PC-3 (cell line): ENCODE measurements around the gene CHRND. TPM values are rescaled to one million over a fixed set of nuclear protein-coding genes. Genes with fewer than 3 reads are reported as not detected.

Experiments used
- ATAC-seq: fragments of 200-7000 bp; cut with Tn5 transposase; 2 replicates; pipeline ENCODE4 v1.9.1; 2020; ENCODE audit warnings: mild to moderate bottlenecking, moderate library complexity
- BruUV-seq: library from RNA; stranded (reverse); fragments of 400-500 nt; replicated peaks from 2 replicates; lab custom pipeline; 2021; lab: Mats Ljungman, UMichigan
- CTCF ChIA-PET: fragments of 300-600 bp; sonication (Branson Sonifier 250); formaldehyde crosslinking; loops from one replicate; lab custom pipeline; 2022; ENCODE audit warnings: antibody characterized with exemption; lab: Charles Lee
- POLR2A ChIA-PET: fragments of 300-600 bp; sonication (Branson Sonifier 250); formaldehyde crosslinking; loops from one replicate; lab custom pipeline; 2022; ENCODE audit warnings: antibody characterized with exemption; ENCODE audit not compliant: unreplicated experiment; lab: Charles Lee
- DNase-seq: peaks from one replicate; pipeline ENCODE4 v3.0.0-alpha.2; 2015
- H2AFZ ChIP-seq: fragments of 300-600 bp; sonication (generic); 2 replicates; pipeline ENCODE4 v1.6.0; 2016; ENCODE audit warnings: antibody characterized with exemption, low read length
- H3F3A ChIP-seq: fragments of 300-600 bp; sonication (generic); one replicate; pipeline ENCODE4 v1.6.0; 2017; ENCODE audit warnings: antibody characterized with exemption, low read length, control low read depth, mild to moderate bottlenecking; ENCODE audit not compliant: unreplicated experiment
- H3K27ac ChIP-seq: fragments of 300-600 bp; sonication (generic); 2 replicates; pipeline ENCODE4 v1.5.1; 2016; ENCODE audit warnings: mild to moderate bottlenecking, low read length
- H3K27me3 ChIP-seq: fragments of 300-600 bp; sonication (generic); 2 replicates; pipeline ENCODE4 v1.6.1; 2016; ENCODE audit warnings: low read length, mixed read lengths
- H3K36me3 ChIP-seq: fragments of 300-600 bp; sonication (generic); 2 replicates; pipeline ENCODE4 v1.6.1; 2016; ENCODE audit warnings: low read depth, mixed run types, low read length, mixed read lengths
- H3K4me1 ChIP-seq: fragments of 300-600 bp; sonication (generic); 2 replicates; pipeline ENCODE4 v1.5.1; 2016; ENCODE audit warnings: low read length; ENCODE audit not compliant: insufficient read depth
- H3K4me2 ChIP-seq: fragments of 300-600 bp; sonication (generic); 2 replicates; pipeline ENCODE4 v1.6.0; 2016; ENCODE audit warnings: low read length
- H3K4me3 ChIP-seq: fragments of 300-600 bp; sonication (generic); 2 replicates; pipeline ENCODE4 v1.5.1; 2016; ENCODE audit warnings: mild to moderate bottlenecking, low read length, mixed read lengths
- H3K79me2 ChIP-seq: fragments of 300-600 bp; sonication (generic); 2 replicates; pipeline ENCODE4 v1.6.1; 2017; ENCODE audit warnings: low read length, mixed read lengths
- H3K9ac ChIP-seq: fragments of 300-600 bp; sonication (generic); 2 replicates; pipeline ENCODE4 v1.6.0; 2016; ENCODE audit warnings: mild to moderate bottlenecking, low read length
- H3K9me2 ChIP-seq: fragments of 300-600 bp; sonication (generic); replicated peaks from 2 replicates; pipeline ENCODE4 v1.6.1; 2016; ENCODE audit warnings: mixed run types, low read length, mixed read lengths
- H3K9me3 ChIP-seq: fragments of 300-600 bp; sonication (generic); 2 replicates; pipeline ENCODE4 v1.6.1; 2016; ENCODE audit warnings: low read length, mixed read lengths
- H4K20me1 ChIP-seq: fragments of 300-600 bp; sonication (generic); 2 replicates; pipeline ENCODE4 v1.6.1; 2016; ENCODE audit warnings: low read length, mixed read lengths
- CTCF ChIP-seq: fragments of 300-600 bp; sonication (generic); conservative IDR thresholded peaks from 2 replicates; pipeline ENCODE4 v1.5.1; 2017; ENCODE audit warnings: antibody characterized with exemption, low read depth, mild to moderate bottlenecking, low read length
- EZH2 ChIP-seq: fragments of 300-600 bp; sonication (generic); IDR thresholded peaks from one replicate; pipeline ENCODE4 v1.6.1; 2017; ENCODE audit warnings: antibody characterized with exemption, mild to moderate bottlenecking, low read length; ENCODE audit not compliant: unreplicated experiment
- EZH2phosphoT487 ChIP-seq: fragments of 300-600 bp; sonication (generic); IDR thresholded peaks from 2 replicates; pipeline ENCODE4 v1.6.1; 2018; ENCODE audit warnings: mild to moderate bottlenecking, antibody characterized with exemption, low read length, borderline replicate concordance
- intact Hi-C: fragments of 100-400 bp; cut with micrococcal nuclease; formaldehyde crosslinking; loops from 2 replicates; pipeline ENCODE4 v1.9.0; 2023
- total RNA-seq: library from RNA; depleted of rRNA; stranded (reverse); fragments of >200 nt; gene quantifications from 2 replicates; pipeline ENCODE4 v1.2.3, GENCODE V29; 2014

Gene CHRND
- total RNA-seq, 1 experiment from 2014 or later: not detected

GRCh38 chr2:232549655-232550353 is 23.8 kb downstream of the CHRND start:
- H3K9me3 ChIP-seq: no peaks in the 10 kb centered on the region
- peak overlapping the region; percentile 100 for H3K4me2 ChIP-seq
- peaks cover 10% of the 10 kb centered on the region; the same call in 1 of the 2 replicates for H4K20me1 ChIP-seq
- CTCF ChIA-PET: interaction anchor here (1.0 kb wide), 1 partner anchor 61 kb away, joined by 3 read pairs; no protein-coding TSS in a partner anchor
- peaks cover 7% of the 10 kb centered on the region for H3K4me1 ChIP-seq
- H3F3A ChIP-seq: no peaks in the 10 kb centered on the region
- POLR2A ChIA-PET: interaction anchor here (1.4 kb wide), 1 partner anchor 18 kb away, joined by 7 read pairs; no protein-coding TSS in a partner anchor
- H3K27ac ChIP-seq: peak overlapping the region; percentile 90
- H3K4me3 ChIP-seq: peak overlapping the region; percentile 89
- TSS peak; percentile 55 for BruUV-seq
- DNase-seq (no peak), ATAC-seq (peak; percentile 9)
- TF ChIP-seq EZH2phosphoT487 (no peak), EZH2 (no peak), CTCF (no peak)
- H3K27me3 ChIP-seq: no peaks in the 10 kb centered on the region
- peaks cover 75% of the 10 kb centered on the region for H3K79me2 ChIP-seq
- H3K9me2 ChIP-seq: no peaks in the 10 kb centered on the region
- H2AFZ ChIP-seq: peak overlapping the region; percentile 84
- peaks cover 12% of the 10 kb centered on the region for H3K36me3 ChIP-seq
- intact Hi-C loops: loop anchor here (2.0 kb wide), 1 partner anchor 39 kb away; no protein-coding TSS in a partner anchor
- peak overlapping the region; percentile 97 for H3K9ac ChIP-seq

DNA sequence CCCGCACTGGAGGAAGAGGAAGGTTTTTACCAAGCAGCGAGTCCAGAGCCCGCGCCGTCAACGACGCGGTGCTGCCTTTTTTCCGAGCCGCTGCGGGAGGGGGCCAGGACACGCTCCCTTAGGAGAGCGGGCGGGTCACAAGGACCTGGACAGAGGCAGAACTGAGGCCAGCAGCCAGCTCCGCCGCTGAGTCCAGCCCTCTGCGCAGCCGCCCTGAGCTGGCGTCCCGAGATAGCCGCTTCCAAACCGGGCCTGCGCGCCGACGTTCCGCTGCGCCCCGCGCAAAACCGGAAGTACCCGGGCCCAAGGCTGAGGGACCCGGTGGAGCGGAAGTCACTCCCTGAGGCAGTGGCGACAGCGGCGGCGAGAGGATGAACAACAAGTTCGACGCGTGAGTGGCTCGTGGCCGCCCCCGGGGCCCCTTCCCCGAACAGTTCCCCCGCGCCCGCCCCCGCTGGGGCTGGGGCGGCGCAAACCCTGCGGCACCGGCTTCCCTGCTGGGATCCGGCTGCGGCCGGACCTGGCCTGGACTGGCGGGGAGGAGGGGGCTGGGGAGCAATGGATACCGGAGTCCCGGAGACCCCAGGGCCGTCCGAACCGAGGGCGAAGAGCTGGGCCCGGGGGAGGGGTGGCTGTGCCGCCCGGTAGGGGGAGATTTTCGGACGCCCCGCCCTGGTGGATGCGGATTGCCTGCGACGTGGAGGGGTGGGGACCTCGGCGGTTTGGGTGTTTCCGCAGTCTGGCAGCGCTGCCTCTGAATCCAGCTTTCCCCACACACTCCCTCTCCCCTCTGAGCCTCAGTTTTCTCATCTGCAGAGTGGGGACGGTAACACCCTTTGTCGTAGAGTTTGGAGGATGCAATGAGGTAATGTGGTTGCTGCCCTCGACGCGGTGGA is 24.6 kb downstream of the CHRND start, which contains the start of the genes EIF4E2 and TIGD1:
TSS of gene EIF4E2 (plus strand) at position 336 of the 896 bp plus-strand sequence. CDS start at position 372, 36 bp downstream.
TSS of gene TIGD1 (minus strand) at position 204 of the 896 bp plus-strand sequence. CDS start 675 bp downstream, outside the sequence.
- Histone ChIP-seq H3K9me2 (no peaks in the 10 kb centered on the region), H3K4me1 (peaks cover 7% of the 10 kb centered on the region), H3K36me3 (peaks cover 12% of the 10 kb centered on the region), H3F3A (no peaks in the 10 kb centered on the region), H3K27me3 (no peaks in the 10 kb centered on the region), H3K4me3 (peak within 1 kb of the TSS; percentile 89), H3K79me2 (peaks cover 83% of the 10 kb centered on the region), H3K4me2 (peak within 1 kb of the TSS; percentile 100), H3K9me3 (no peaks in the 10 kb centered on the region), H4K20me1 (peaks cover 18% of the 10 kb centered on the region; the same call in 1 of the 2 replicates), H3K9ac (peak within 1 kb of the TSS; percentile 97), H3K27ac (peak within 1 kb of the TSS; percentile 90), H2AFZ (peak within 1 kb of the TSS; percentile 84)
- intact Hi-C loops: loop anchor here (2.0 kb wide), 1 partner anchor 38 kb away; no protein-coding TSS in a partner anchor
- no TSS peak for BruUV-seq
- POLR2A ChIA-PET: interaction anchor here (0.5 to 1.4 kb wide), 4 partner anchors 17 to 97 kb away, joined by 5 to 11 read pairs (median 8); no protein-coding TSS in a partner anchor
- peak; percentile 55; the same call in 1 of the 2 replicates for TF ChIP-seq EZH2phosphoT487
- no peak for TF ChIP-seq CTCF
- TF ChIP-seq EZH2: no peak
- DNase-seq (peak; percentile 91), ATAC-seq (peak; percentile 97)
- CTCF ChIA-PET: interaction anchor here (0.6 to 1.0 kb wide), 2 partner anchors 61 to 173 kb away, joined by 3 read pairs; no protein-coding TSS in a partner anchor
